GM18873 (cell line): ENCODE measurements around the gene RPA4.
"Not testable (repeated sequence)": the region's sequence is repeated elsewhere in the genome, so short reads cannot be mapped to it uniquely, and the experiment has no call there.

Source experiments
- ATAC-seq: cut with Tn5 transposase; IDR thresholded peaks from one replicate; pipeline ENCODE4 v1.9.1; 2021; ENCODE audit warnings: mild to moderate bottlenecking, moderate library complexity, moderate number of reproducible peaks; ENCODE audit not compliant: unreplicated experiment, low FRiP score

Gene RPA4

GRCh38 chrX:96883608-96884007 lies at the start of gene RPA4:
Gene RPA4, plus strand, starts transcription at chrX:96883908. Its CDS starts 403 bp downstream, at chrX:96884311.
- no peak for ATAC-seq

- no peak for ATAC-seq
These were observed 49.6 kb upstream of the RPA4 start for GRCh38 chrX:96834137-96834536.

DNA sequence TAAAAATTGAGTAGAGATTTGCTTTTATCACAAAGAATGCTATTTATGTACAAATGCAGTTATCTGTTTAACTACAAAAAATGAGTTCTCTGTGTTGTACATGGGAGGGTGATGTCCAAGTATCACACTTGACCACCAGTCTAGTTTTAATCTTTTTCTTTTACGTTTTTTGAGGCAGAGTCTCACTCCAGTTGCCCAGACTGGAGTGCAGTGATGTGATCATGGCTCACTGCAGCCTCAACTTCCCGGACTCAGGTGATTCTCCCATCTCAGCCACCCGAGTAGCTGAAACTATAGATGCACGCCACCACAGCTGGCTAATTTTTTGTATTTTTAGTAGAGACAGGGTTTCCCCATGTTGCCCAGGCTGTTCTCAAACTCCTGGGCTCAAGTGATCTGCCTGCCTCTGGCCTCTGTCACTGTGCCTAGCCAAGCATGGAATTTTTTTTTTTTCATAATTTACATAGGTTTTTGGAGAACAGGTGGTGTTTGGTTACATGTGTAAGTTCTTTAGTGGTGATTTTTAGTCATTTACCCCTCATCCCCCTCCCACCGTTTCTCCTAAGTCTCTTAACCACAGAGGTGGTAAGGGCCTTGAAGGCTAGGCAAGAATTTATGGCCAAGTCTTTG lies 47.9 kb upstream of the RPA4 start:
- ATAC-seq: peak; percentile 84

- no peak for ATAC-seq
These were observed 45.9 kb upstream of the RPA4 start for GRCh38 chrX:96837808-96838207.

DNA sequence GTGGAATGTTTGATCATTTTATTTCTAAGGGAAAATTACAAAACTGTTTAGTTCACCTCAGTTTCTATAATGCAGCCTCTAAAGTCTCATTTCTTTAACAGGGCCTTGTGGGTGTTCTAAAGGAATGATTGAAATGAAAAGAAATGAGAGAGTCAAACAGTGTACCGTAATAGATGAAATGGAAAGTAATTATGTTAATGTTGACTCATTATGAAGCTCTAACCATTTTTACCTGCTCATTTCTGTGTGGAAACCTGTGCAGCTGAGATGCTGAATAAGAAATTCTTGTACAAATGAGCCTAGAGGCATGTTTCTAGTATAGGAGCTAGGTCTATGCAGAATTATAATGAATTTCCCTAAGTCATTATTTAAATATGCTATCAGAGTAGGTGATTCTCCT lies 45.2 kb upstream of the RPA4 start:
- ATAC-seq: no peak

- ATAC-seq: no peak
These were observed 42.4 kb upstream of the RPA4 start for GRCh38 chrX:96841325-96841724.

DNA sequence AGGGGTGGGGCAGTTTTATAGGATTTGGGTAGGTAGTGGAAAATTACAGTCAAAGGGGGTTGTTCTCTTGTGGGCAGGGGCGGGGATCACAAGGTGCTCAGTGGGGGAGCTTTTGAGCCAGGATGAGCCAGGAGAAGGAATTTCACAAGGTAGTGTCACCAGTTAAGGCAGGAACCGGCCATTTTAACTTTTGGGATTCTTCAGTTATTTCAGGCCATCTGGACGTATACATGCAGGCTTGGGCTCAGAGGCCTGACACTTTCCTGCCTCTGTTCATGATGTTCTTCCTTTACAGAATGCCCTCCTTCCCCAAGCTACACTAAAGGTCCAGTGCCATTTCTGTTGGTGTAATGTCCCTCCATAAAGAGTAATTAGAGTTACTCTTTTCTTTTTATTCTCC lies 41.8 kb upstream of the RPA4 start:
- not testable (repeated sequence) for ATAC-seq

DNA sequence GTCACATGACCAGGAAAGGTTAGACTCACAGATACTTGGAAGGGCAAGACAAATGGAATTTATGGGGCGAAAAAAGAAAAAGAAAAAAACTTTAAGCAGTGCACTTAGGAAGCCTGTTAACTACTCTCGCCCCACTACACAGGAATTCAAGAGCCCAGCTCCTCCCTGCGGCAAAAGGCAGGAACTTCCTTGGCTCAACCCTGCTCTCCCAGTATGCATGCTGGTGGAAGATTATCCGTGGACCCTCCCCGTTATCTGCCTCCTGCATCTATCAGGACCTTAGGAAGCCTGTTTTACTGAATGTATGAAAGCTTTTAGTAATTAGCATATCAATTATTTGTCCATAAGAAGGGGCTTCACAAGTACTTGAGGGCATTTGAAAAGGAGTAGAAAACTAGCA lies 40.1 kb upstream of the RPA4 start:
- no peak for ATAC-seq

DNA sequence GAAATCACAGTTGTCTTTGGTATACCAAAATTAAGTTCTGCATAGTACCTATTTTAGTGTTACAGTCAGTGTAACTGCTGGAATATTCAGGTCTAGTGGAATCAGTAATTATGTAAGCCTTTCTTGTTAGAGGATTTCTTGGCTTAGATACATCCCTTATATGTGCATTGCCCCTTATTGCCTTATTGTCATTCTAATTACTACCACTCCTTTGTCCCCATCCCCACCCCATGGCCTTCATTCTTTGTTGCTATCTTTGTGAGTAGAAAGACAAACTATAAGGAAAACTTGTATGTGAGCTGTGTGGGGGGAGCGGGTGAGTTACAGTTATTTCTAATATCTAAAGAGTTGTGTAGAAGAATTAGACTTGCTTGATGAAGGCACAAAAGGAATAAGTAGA lies 36.9 kb upstream of the RPA4 start:
- no peak for ATAC-seq

DNA sequence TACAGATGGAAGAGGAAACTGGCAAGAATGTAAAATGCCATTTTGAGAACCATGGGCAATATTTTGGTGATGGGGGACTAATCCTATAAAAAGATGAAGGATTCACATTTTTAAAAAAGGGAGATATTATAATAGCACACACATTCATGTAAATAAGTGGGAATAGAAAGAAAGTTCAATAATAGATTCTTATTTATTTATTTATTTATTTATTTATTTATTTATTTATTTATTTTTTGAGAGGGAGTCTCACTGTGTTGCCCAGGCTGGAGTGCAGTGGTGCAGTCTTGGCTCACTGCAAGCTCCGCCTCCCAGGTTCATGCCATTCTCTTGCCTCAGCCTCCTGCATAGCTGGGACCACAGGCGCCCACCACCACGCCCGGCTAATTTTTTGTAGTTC lies 24.3 kb upstream of the RPA4 start:
- not testable (repeated sequence) for ATAC-seq

DNA sequence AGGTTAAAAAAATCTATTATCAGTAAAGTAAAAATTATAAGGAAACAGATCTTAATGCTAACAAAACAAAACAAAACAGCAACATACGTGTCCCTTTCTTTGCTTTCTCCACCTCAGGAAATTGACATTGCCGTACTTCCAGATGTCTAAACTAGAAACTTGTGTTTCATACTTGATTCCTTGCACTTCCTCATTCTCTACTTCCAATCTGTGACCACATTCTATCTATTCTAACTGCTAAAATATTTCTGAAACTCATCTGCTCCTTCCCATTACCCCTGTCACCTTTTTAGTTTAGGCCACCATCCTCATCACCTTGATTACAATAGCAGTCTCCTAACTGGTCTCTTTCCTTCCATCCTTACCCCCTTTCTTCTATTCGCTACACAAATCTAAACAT lies 22.5 kb upstream of the RPA4 start:
- peak; percentile 54 for ATAC-seq

- peak; percentile 7 for ATAC-seq
These were observed 22.0 kb upstream of the RPA4 start for GRCh38 chrX:96861661-96862060.

DNA sequence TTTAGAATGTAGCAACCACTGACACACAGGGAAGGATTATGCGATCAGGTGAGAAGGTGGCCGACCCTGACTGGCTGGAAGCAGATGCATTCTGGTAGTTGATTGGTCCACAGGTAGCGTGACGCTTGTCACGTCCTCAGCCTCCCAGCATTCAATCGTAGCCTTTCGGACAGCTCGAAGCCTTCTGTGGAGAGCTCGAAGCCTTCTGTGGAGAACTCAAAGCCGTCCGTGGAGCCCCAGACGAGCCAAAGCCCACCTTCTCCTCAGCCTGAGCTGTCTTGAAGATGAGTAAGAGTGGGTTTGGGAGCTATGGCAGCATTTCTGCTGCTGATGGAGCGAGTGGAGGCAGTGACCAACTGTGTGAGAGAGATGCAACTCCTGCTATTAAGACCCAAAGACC lies 319 bp downstream of the RPA4 start:
- no peak for ATAC-seq

DNA sequence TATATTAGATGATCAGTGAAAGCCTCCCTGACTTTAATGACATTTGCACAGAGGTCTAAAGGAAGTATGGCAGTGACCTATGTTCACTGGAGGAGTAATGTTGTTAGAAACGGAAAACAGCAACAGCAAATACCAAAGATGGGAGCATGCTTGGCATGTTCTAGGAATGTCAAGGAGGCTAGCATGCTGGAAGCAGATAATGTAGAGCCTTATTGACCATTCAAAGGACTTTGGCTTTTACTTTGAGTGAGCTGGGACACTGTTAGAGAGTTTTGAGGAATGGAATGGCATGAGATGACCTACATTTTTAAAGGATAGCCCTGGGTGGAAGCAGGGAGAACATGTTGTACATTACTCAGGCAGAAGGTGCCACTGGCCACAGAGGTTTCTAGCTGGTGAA lies 6.0 kb downstream of the RPA4 start:
- no peak for ATAC-seq

DNA sequence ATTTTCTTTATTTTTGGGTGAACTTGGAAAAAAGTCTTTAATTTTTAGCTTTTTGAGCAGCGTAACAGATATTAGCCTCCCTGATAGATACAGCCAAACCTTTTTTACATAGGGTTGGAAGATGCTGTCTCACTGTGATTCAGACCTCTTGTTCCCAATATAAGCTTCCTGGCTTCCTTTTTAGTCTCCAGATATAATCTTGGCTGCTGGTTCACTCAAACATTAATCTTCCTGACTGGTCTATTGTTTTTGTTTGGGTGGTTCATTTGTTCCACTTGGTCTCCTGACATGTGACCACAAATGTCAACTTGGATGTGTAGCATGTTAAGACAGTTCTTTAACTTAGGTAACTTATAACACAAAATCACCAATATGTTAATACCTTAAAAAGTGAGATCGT lies 23.0 kb downstream of the RPA4 start:
- no peak for ATAC-seq

GRCh38 chrX:96907516-96908272 lies 24.0 kb downstream of the RPA4 start:
- no peak for ATAC-seq

- ATAC-seq: no peak
These were observed 25.6 kb downstream of the RPA4 start for GRCh38 chrX:96909291-96909690.

DNA sequence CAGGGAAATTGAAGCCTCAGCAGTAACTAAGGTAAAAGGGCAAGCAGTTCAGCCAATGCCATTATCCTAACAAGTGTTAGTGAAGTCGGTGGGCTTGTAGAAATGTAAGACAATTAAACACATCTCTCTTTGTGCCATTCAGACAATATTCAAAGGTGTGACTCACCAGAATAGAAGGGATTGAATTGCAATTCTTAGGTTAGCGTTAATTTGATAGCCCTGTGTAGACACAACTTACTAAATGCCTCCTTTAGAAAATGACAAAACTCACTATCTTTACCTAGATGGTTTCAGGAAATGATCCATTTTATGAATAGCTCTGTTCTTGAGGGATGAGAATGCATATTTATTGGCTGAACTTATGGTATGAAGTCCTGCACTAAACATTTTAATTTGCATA lies 35.2 kb downstream of the RPA4 start:
- ATAC-seq: no peak

- ATAC-seq: no peak
These were observed 36.0 kb downstream of the RPA4 start for GRCh38 chrX:96919672-96920071.

DNA sequence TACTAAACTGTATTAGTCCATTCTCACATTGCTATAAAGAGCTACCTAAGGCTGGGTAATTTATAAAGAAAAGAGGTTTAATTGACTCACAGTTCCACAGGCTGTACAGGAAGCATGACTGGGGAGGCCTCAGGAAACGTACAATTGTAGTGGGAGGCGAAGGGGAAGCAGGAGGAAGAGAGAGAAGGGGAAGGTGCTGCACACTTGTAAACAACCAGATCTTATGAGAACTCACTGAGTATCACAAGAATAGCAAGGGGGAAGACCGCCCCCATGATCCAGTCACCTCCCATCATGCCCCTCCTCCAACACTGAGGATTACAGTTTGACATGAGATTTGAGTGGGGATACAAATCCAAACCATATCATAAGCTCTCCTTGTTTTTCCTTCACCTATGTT lies 40.9 kb downstream of the RPA4 start:
- no peak for ATAC-seq

DNA sequence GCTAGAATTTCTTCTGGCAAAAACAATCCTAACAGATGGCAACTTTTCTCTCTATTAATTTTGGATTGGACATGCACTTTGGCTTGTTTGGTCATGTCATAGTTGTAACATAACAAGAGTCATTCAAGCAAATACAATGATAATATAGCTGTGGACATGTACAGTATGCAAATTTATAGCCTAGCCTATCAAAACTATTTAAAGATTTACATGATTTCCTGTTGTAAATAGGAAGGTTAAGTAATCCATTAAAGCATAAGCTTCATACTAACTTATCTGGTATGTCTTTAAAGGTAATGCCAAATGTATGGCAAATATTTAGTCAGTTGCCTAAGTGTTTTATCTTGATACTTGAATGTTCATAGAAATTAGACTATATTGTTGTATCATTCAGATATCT lies 45.3 kb downstream of the RPA4 start:
- no peak for ATAC-seq
